NAMALWA (cell line): ENCODE data around the gene KCNA5.

ENCODE experiments used
- DNase-seq: peaks from one replicate; pipeline ENCODE4 v3.0.0-alpha.2; 2015; ENCODE audit warnings: low spot score

Gene KCNA5

GRCh38 chr12:5064913-5065490 is 21.3 kb downstream of the KCNA5 start:
- no peak for DNase-seq

GRCh38 chr12:5066251-5066650 is 22.6 kb downstream of the KCNA5 start:
- no peak for DNase-seq

- no peak for DNase-seq
Observed at GRCh38 chr12:5068126-5068525, 24.4 kb downstream of the KCNA5 start.

DNA sequence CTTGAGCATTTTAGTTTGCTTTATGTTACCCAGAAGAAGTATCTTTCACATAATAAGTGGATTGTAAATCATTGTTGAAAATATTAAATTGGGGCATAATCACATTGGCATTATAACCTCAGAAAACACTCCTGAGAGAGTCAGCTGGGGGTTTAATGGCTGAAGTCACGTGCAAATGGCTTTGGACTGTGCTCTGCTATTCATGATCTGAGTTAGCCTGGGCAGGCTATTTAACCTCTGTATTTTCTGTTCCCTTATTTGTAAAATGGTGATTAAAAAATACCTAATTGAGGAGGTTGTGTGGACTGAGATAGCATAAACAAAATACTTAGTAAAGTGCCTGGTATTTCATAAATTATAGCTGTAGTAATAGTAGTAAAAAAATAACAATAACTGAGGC is 24.9 kb downstream of the KCNA5 start:
- DNase-seq: no peak

- no peak for DNase-seq
Observed at GRCh38 chr12:5070090-5070489, 26.4 kb downstream of the KCNA5 start.

GRCh38 chr12:5071496-5071895 is 27.8 kb downstream of the KCNA5 start:
- DNase-seq: no peak

DNA sequence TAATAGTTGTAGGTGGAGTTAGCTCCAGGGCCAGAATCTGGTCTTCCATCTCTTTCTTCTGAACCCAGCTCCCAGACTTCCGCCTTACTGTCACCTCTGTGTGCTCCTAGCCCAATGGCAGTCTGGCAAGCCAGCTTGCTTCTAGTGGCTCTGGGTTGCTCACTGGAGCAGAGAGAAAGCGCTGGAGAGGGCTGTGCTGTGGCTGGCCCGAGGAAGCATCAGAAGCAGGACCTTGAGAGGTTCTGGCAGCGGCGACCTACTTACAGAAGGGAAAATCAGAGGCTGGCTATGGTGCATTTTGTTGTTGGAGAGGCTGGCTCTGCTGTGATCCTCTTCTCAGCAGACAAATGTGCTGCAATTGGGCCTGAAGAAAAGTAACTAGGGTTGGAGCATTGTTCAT is 28.6 kb downstream of the KCNA5 start:
- no peak for DNase-seq

DNA sequence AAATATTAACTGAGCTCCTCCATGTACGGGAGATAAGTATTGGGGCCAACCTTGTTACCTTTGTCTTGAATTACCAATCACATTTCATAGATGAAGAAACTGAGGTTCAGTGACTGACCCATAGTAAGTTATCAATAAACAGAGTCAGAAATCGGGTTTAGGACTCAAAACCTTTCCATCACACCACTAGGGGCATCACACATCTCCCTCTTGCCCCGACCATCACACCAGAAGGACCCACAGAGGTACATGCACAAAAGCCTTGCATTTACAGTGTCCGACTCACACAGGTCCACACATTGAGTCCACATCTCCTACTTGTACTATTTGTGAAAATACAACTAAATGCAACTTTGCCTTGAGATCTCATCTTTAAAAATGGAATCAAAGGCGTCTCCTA is 29.4 kb downstream of the KCNA5 start:
- DNase-seq: peak; percentile 16

- peak; percentile 46 for DNase-seq
Observed at GRCh38 chr12:5073853-5074252, 30.2 kb downstream of the KCNA5 start.

GRCh38 chr12:5076761-5077160 is 33.1 kb downstream of the KCNA5 start:
- DNase-seq: no peak

DNA sequence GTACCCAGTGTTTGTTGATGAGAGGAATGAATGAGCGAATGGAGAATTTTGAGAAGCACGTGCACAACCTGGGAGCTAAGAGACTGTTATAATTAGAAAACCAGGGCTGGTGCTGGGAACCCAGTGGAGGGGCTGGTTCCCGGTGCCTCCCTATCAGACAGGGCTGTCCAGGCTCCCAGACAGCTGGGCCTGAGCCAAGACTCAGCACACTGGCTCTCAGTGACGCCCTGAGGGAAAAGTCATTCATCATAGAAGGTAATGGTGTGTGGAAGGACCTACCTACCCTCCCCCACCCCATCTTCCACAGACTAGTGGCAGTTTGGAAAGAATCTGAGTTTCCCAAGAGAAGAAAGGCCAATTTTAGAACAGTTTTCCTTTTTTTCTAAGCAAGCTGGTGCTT is 34.7 kb downstream of the KCNA5 start:
- no peak for DNase-seq

DNA sequence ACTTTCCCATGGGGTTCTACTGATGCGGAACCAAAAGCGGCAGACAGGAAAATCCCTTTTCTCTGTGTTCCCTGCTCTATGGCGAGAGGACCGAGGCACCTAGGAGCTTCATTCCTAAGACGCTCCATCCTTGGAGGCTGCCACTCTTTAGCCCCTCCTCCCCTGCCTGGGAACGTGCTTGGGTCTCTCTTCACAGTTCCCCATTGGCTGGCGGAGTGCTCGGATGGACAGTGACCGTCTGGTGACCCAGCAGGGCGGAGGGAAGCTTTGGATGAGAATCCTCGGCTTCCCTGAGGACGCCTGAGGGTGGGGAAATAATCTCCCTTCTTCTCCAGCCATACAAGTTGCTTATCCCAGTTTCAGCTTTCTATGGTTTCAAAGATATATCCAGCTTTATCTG is 37.3 kb downstream of the KCNA5 start:
- DNase-seq: no peak

- peak; percentile 67 for DNase-seq
Observed at GRCh38 chr12:5083955-5084849, 40.5 kb downstream of the KCNA5 start.

GRCh38 chr12:5085896-5086295 is 42.2 kb downstream of the KCNA5 start:
- no peak for DNase-seq

DNA sequence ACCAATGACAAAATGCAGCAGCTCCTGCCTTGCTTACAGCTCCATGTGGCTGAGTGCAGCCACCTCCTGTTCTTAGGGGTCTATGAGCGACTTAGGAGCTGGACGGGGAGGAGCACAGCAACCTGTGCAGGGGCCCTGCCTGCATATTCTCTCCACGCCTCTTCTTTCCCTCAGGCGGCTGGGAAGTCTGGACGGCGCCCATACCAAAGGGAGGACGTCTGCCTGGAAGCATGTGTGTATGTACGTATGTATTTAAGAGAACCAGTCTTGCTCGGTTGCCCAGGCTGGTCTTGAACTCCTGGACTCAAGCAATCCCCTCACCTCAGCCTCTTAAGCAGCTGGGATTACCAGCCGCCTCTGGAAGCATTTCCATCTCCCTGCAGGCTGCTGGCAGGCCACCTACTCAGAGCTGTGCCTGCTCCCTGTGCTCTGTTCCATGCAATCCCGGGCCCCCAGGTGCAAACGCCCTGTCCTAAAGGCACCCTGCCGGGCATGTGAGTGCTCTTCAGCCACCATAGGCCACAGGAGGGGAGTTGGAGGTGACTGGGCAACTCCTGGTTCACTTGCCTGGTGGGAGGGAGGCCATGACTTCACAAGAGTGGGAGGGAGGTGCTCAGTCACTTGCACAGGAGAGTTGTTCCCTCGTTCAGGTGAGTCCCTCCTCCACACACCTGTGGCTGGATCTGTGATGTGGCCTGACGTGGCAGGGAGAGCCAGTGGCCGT is 44.3 kb downstream of the KCNA5 start:
- no peak for DNase-seq

DNA sequence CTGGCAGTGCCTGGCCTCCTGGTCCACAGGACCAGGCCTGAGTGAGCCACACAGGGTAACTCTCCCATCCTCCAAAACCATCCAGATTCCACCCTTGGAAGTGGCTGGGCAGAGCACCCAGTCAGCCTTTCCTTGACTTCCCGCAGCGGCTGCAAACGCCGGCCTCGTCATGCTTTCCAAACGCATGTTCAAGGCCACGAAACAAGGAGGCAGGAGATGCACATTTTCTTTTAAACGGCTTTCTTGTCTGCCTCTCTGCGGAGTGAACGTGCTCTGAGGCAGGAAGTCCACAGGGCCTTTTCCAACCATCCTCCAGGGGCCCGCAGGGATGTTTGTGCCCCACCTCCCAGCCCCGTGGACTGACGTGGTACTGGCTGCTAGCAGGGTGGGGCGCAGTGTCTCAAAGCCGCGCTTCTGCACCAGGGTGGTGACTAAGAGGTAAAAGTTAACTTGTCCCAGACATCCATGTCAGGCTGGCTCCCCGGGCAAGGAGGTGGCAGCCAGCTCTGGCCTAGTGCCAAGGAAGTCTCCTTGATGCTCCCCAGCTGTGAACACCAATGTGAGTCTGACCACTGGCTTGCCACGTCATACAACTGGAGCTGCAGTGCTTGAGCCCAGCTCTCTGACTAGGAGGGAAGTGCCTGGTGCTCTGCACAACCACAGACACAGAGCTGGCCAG is 45.0 kb downstream of the KCNA5 start:
- DNase-seq: no peak

DNA sequence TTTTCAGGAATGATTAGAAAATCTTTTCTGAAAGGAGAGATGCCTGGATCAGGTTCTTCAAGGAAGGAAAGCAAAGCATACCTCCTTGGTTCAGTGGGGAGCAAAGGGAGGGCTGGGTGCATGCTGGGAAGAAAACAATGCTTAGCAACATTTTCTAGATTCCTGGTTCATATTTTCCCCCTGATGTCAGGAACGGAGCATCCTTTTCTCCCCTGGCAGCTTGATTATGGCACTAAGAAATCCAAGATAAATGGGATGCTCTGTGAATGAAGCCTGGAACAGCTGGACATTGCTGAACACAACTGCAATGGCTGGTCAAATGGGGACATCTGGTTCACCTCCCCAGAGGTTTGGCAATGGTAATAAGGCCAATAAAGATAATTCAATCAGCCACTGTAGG is 50.9 kb downstream of the KCNA5 start:
- DNase-seq: no peak

DNA sequence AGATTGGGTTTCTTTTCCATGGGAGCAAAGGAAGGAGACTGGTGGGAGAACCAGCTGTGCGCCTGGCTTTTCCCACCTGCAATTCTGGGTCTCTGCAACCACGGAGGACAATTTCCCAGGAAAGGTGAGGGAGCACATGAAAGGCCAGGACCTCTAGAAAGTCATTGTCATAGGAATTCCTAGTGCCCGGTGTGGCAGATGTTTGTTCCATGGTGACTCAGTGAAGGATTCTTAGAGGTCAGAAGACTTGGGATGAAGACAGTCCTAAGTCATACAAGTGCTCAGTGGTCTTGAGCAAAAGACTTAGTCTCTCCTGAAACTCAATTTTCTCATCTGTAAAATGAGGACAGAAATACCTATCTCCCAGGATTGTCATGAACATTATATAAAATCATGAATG is 51.3 kb downstream of the KCNA5 start:
- no peak for DNase-seq
